GM23338 (cell line): Measurements from ENCODE around the gene SELENOM. TPM values are rescaled to one million over a fixed set of nuclear protein-coding genes. Genes with fewer than 3 reads are reported as not detected.

Experiments
- ATAC-seq: fragments of 200-7000 bp; cut with Tn5 transposase; 3 replicates; pipeline ENCODE4 v1.9.1; 2020
- DNase-seq: peaks from one replicate; pipeline ENCODE4 v3.0.0-alpha.2; 2015; ENCODE audit warnings: low spot score
- H2AFZ ChIP-seq: fragments of 200-600 bp; sonication (generic); 2 replicates; pipeline ENCODE4 v1.8.0; 2016; ENCODE audit warnings: antibody characterized with exemption, mild to moderate bottlenecking, moderate library complexity
- H3F3A ChIP-seq: fragments of 200-600 bp; sonication (generic); replicated peaks from 2 replicates; pipeline ENCODE4 v1.8.0; 2017; ENCODE audit warnings: antibody characterized with exemption, mixed run types, low read depth
- H3K27ac ChIP-seq: fragments of 200-600 bp; sonication (generic); 2 replicates; pipeline ENCODE4 v1.6.1; 2016; ENCODE audit warnings: low read depth
- H3K27me3 ChIP-seq: fragments of 200-600 bp; sonication (generic); 2 replicates; pipeline ENCODE4 v1.8.0; 2016; ENCODE audit warnings: mild to moderate bottlenecking, mixed run types, moderate library complexity; ENCODE audit not compliant: insufficient read depth
- H3K36me3 ChIP-seq: fragments of 200-600 bp; sonication (generic); 2 replicates; pipeline ENCODE4 v1.8.0; 2016; ENCODE audit warnings: mild to moderate bottlenecking; ENCODE audit not compliant: insufficient read depth
- H3K4me1 ChIP-seq: fragments of 200-600 bp; sonication (generic); 2 replicates; pipeline ENCODE4 v1.8.0; 2016; ENCODE audit warnings: mild to moderate bottlenecking, moderate library complexity; ENCODE audit not compliant: insufficient read depth
- H3K4me2 ChIP-seq: fragments of 200-600 bp; sonication (generic); 2 replicates; pipeline ENCODE4 v1.7.1; 2017; ENCODE audit warnings: mixed run types
- H3K4me3 ChIP-seq: fragments of 200-600 bp; sonication (generic); 2 replicates; pipeline ENCODE4 v1.6.1; 2016; ENCODE audit warnings: mixed run types
- H3K79me2 ChIP-seq: fragments of 200-600 bp; sonication (generic); replicated peaks from 2 replicates; pipeline ENCODE4 v1.8.0; 2017; ENCODE audit warnings: mild to moderate bottlenecking; ENCODE audit not compliant: insufficient read depth
- H3K9me2 ChIP-seq: fragments of 200-600 bp; sonication (generic); 2 replicates; pipeline ENCODE4 v1.8.0; 2017; ENCODE audit not compliant: insufficient read depth
- H4K20me1 ChIP-seq: fragments of 200-600 bp; sonication (generic); replicated peaks from 2 replicates; pipeline ENCODE4 v1.8.0; 2017; ENCODE audit warnings: mild to moderate bottlenecking; ENCODE audit not compliant: insufficient read depth
- H3K27ac Mint-ChIP-seq: 2 replicates; pipeline ENCODE4 v1.8.0; 2020; ENCODE audit warnings: inconsistent platforms, mild to moderate bottlenecking, moderate library complexity, mixed read lengths
- H3K27me3 Mint-ChIP-seq: 3 replicates; pipeline ENCODE4 v1.8.0; 2022; ENCODE audit warnings: low read depth, mild to moderate bottlenecking, moderate library complexity, mixed read lengths, inconsistent platforms; ENCODE audit not compliant: insufficient read depth, poor library complexity
- H3K36me3 Mint-ChIP-seq: 3 replicates; pipeline ENCODE4 v1.8.0; 2021; ENCODE audit warnings: low read depth, mild to moderate bottlenecking, inconsistent platforms, moderate library complexity, mixed read lengths
- H3K4me1 Mint-ChIP-seq: 3 replicates; pipeline ENCODE4 v1.8.0; 2020; ENCODE audit warnings: mild to moderate bottlenecking, inconsistent platforms, mixed read lengths
- H3K4me3 Mint-ChIP-seq: 3 replicates; pipeline ENCODE4 v1.8.0; 2021; ENCODE audit warnings: moderate library complexity, mild to moderate bottlenecking, inconsistent platforms, mixed read lengths
- H3K9me3 Mint-ChIP-seq: 3 replicates; pipeline ENCODE4 v1.8.0; 2020; ENCODE audit warnings: moderate library complexity, mild to moderate bottlenecking, inconsistent platforms, mixed read lengths
- EZH2 ChIP-seq: fragments of 200-600 bp; sonication (generic); IDR thresholded peaks from one replicate; pipeline ENCODE4 v1.8.0; 2017; ENCODE audit warnings: antibody characterized with exemption, mild to moderate bottlenecking, low read depth; ENCODE audit not compliant: unreplicated experiment
- EZH2phosphoT487 ChIP-seq: fragments of 200-600 bp; sonication (generic); IDR thresholded peaks from one replicate; pipeline ENCODE4 v1.8.1; 2018; ENCODE audit warnings: antibody characterized with exemption; ENCODE audit not compliant: unreplicated experiment
- JUNB ChIP-seq: IDR thresholded peaks from one replicate; pipeline ENCODE4 v1.6.1; 2016; ENCODE audit warnings: antibody characterized with exemption; ENCODE audit not compliant: unreplicated experiment
- NANOG ChIP-seq: IDR thresholded peaks from 2 replicates; pipeline ENCODE4 v1.6.1; 2016; ENCODE audit warnings: antibody characterized with exemption, borderline replicate concordance
- POLR2AphosphoS5 ChIP-seq: IDR thresholded peaks from 2 replicates; pipeline ENCODE4 v1.6.1; 2016; ENCODE audit warnings: antibody characterized with exemption, low read depth
- STAT1 ChIP-seq: IDR thresholded peaks from one replicate; pipeline ENCODE4 v1.6.1; 2016; ENCODE audit warnings: antibody characterized with exemption; ENCODE audit not compliant: unreplicated experiment
- ZNF114 ChIP-seq: fragments of 250-450 bp; sonication (Bioruptor Pico); IDR thresholded peaks from 2 replicates; pipeline ENCODE4 v1.5.0; 2020; ENCODE audit warnings: mild to moderate bottlenecking, moderate library complexity
- ZNF331 ChIP-seq: fragments of 250-450 bp; sonication (Bioruptor Pico); IDR thresholded peaks from 2 replicates; pipeline ENCODE4 v1.5.0; 2020; ENCODE audit warnings: low read depth, mild to moderate bottlenecking, moderate library complexity
- polyA plus RNA-seq: library from polyadenylated mRNA; unstranded; fragments of >200 nt; fragmentation: Nextera tagmentation; extraction: Ambion mirVana; gene quantifications from 2 replicates; pipeline ENCODE4 v1.2.1, GENCODE V29; 2016
- total RNA-seq: library from RNA; depleted of rRNA; stranded (reverse); fragments of >200 nt; shearing (Covaris generic); gene quantifications from 2 replicates; pipeline ENCODE4 v1.2.3, GENCODE V29; 2014
- TF ChIP-seq, protein P1 (sequence below), 2 experiments: fragments of 200-600 bp in 1 of 2; sonication (generic) in 1 of 2; conservative IDR thresholded peaks; 2 replicates each; pipeline versions ENCODE4 v1.5.1 to v1.6.1; 2016 to 2017; ENCODE audit warnings: antibody characterized with exemption in 2 of 2, low read depth in 2 of 2, mild to moderate bottlenecking in 2 of 2, moderate library complexity in 1 of 2
- TF ChIP-seq, protein P2 (sequence below): IDR thresholded peaks from one replicate; pipeline ENCODE4 v1.6.1; 2018; ENCODE audit warnings: antibody characterized with exemption; ENCODE audit not compliant: unreplicated experiment
- TF ChIP-seq, protein P3 (sequence below): fragments of 250-450 bp; sonication (Bioruptor Pico); IDR thresholded peaks from 2 replicates; pipeline ENCODE4 v1.5.0; 2020; ENCODE audit warnings: mild to moderate bottlenecking, moderate library complexity
- TF ChIP-seq, protein P4 (sequence below): IDR thresholded peaks from 2 replicates; pipeline ENCODE4 v1.6.1; 2016; ENCODE audit warnings: antibody characterized with exemption

The SELENOM gene
- total and polyA plus RNA-seq, 2 experiments from 2014 or later, result 44.9 to 50.8 TPM

DNA sequence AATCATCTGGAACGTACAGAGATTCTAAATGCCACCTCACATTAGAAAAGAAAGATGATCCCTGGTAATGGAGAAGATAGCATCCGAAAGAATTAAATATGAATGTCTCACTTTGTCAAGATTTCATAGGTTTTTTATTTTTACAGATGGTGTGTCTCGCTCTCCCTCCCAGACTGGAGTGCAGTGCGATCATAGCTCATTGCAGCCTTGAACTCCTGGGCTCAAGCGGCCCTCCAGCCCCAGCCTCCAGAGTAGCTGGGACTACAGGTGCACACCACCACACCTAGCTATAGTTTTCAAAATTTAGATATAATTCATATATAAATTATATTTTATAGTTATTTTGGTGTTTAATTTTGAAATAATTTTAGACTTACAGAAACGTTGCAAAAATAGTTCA lies 43.0 kb downstream of the SELENOM start:
- no peaks in the 10 kb centered on the region for H3K36me3 Mint-ChIP-seq
- peaks cover 2% of the 10 kb centered on the region for H3K27me3 Mint-ChIP-seq
- H3K4me2 ChIP-seq, result no peak overlapping the region
- H3K36me3 ChIP-seq, result no peaks in the 10 kb centered on the region
- H3K27ac Mint-ChIP-seq, result no peak overlapping the region
- DNase-seq (no peak), ATAC-seq (no peak)
- no peak overlapping the region for H3K4me3 ChIP-seq
- H3K27ac ChIP-seq, result no peak overlapping the region
- H2AFZ ChIP-seq, result peak overlapping the region; percentile 99
- H3K9me2 ChIP-seq, result no peaks in the 10 kb centered on the region; the same call in 1 of the 2 replicates
- TF ChIP-seq ZNF114, result no peak
- TF ChIP-seq, protein P1, sequence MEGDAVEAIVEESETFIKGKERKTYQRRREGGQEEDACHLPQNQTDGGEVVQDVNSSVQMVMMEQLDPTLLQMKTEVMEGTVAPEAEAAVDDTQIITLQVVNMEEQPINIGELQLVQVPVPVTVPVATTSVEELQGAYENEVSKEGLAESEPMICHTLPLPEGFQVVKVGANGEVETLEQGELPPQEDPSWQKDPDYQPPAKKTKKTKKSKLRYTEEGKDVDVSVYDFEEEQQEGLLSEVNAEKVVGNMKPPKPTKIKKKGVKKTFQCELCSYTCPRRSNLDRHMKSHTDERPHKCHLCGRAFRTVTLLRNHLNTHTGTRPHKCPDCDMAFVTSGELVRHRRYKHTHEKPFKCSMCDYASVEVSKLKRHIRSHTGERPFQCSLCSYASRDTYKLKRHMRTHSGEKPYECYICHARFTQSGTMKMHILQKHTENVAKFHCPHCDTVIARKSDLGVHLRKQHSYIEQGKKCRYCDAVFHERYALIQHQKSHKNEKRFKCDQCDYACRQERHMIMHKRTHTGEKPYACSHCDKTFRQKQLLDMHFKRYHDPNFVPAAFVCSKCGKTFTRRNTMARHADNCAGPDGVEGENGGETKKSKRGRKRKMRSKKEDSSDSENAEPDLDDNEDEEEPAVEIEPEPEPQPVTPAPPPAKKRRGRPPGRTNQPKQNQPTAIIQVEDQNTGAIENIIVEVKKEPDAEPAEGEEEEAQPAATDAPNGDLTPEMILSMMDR (conservative IDR thresholded peaks at IDR 0.05; ENCODE audit: low read depth in 2 of 2), result no peak
- TF ChIP-seq EZH2phosphoT487, result no peak
- TF ChIP-seq STAT1, result no peak
- TF ChIP-seq, protein P2, sequence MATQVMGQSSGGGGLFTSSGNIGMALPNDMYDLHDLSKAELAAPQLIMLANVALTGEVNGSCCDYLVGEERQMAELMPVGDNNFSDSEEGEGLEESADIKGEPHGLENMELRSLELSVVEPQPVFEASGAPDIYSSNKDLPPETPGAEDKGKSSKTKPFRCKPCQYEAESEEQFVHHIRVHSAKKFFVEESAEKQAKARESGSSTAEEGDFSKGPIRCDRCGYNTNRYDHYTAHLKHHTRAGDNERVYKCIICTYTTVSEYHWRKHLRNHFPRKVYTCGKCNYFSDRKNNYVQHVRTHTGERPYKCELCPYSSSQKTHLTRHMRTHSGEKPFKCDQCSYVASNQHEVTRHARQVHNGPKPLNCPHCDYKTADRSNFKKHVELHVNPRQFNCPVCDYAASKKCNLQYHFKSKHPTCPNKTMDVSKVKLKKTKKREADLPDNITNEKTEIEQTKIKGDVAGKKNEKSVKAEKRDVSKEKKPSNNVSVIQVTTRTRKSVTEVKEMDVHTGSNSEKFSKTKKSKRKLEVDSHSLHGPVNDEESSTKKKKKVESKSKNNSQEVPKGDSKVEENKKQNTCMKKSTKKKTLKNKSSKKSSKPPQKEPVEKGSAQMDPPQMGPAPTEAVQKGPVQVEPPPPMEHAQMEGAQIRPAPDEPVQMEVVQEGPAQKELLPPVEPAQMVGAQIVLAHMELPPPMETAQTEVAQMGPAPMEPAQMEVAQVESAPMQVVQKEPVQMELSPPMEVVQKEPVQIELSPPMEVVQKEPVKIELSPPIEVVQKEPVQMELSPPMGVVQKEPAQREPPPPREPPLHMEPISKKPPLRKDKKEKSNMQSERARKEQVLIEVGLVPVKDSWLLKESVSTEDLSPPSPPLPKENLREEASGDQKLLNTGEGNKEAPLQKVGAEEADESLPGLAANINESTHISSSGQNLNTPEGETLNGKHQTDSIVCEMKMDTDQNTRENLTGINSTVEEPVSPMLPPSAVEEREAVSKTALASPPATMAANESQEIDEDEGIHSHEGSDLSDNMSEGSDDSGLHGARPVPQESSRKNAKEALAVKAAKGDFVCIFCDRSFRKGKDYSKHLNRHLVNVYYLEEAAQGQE, result no peak
- no peak for TF ChIP-seq EZH2
- TF ChIP-seq JUNB, result no peak
- TF ChIP-seq NANOG, result no peak
- no peak for TF ChIP-seq ZNF331 (CRISPR knock-in tag)
- TF ChIP-seq, protein P3, sequence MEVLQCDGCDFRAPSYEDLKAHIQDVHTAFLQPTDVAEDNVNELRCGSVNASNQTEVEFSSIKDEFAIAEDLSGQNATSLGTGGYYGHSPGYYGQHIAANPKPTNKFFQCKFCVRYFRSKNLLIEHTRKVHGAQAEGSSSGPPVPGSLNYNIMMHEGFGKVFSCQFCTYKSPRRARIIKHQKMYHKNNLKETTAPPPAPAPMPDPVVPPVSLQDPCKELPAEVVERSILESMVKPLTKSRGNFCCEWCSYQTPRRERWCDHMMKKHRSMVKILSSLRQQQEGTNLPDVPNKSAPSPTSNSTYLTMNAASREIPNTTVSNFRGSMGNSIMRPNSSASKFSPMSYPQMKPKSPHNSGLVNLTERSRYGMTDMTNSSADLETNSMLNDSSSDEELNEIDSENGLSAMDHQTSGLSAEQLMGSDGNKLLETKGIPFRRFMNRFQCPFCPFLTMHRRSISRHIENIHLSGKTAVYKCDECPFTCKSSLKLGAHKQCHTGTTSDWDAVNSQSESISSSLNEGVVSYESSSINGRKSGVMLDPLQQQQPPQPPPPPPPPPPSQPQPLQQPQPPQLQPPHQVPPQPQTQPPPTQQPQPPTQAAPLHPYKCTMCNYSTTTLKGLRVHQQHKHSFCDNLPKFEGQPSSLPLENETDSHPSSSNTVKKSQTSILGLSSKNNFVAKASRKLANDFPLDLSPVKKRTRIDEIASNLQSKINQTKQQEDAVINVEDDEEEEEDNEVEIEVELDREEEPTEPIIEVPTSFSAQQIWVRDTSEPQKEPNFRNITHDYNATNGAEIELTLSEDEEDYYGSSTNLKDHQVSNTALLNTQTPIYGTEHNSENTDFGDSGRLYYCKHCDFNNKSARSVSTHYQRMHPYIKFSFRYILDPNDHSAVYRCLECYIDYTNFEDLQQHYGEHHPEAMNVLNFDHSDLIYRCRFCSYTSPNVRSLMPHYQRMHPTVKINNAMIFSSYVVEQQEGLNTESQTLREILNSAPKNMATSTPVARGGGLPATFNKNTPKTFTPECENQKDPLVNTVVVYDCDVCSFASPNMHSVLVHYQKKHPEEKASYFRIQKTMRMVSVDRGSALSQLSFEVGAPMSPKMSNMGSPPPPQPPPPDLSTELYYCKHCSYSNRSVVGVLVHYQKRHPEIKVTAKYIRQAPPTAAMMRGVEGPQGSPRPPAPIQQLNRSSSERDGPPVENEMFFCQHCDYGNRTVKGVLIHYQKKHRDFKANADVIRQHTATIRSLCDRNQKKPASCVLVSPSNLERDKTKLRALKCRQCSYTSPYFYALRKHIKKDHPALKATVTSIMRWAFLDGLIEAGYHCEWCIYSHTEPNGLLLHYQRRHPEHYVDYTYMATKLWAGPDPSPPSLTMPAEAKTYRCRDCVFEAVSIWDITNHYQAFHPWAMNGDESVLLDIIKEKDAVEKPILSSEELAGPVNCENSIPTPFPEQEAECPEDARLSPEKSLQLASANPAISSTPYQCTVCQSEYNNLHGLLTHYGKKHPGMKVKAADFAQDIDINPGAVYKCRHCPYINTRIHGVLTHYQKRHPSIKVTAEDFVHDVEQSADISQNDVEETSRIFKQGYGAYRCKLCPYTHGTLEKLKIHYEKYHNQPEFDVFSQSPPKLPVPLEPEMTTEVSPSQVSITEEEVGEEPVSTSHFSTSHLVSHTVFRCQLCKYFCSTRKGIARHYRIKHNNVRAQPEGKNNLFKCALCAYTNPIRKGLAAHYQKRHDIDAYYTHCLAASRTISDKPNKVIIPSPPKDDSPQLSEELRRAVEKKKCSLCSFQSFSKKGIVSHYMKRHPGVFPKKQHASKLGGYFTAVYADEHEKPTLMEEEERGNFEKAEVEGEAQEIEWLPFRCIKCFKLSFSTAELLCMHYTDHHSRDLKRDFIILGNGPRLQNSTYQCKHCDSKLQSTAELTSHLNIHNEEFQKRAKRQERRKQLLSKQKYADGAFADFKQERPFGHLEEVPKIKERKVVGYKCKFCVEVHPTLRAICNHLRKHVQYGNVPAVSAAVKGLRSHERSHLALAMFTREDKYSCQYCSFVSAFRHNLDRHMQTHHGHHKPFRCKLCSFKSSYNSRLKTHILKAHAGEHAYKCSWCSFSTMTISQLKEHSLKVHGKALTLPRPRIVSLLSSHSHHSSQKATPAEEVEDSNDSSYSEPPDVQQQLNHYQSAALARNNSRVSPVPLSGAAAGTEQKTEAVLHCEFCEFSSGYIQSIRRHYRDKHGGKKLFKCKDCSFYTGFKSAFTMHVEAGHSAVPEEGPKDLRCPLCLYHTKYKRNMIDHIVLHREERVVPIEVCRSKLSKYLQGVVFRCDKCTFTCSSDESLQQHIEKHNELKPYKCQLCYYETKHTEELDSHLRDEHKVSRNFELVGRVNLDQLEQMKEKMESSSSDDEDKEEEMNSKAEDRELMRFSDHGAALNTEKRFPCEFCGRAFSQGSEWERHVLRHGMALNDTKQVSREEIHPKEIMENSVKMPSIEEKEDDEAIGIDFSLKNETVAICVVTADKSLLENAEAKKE (CRISPR knock-in tag), result no peak
- TF ChIP-seq POLR2AphosphoS5, result no peak
- TF ChIP-seq, protein P4, sequence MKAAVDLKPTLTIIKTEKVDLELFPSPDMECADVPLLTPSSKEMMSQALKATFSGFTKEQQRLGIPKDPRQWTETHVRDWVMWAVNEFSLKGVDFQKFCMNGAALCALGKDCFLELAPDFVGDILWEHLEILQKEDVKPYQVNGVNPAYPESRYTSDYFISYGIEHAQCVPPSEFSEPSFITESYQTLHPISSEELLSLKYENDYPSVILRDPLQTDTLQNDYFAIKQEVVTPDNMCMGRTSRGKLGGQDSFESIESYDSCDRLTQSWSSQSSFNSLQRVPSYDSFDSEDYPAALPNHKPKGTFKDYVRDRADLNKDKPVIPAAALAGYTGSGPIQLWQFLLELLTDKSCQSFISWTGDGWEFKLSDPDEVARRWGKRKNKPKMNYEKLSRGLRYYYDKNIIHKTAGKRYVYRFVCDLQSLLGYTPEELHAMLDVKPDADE, result no peak
- H4K20me1 ChIP-seq, result no peaks in the 10 kb centered on the region
- H3K79me2 ChIP-seq, result no peaks in the 10 kb centered on the region
- H3F3A ChIP-seq, result no peaks in the 10 kb centered on the region
- no peaks in the 10 kb centered on the region; the same call in 1 of the 2 replicates for H3K4me1 ChIP-seq
- H3K27me3 ChIP-seq, result no peaks in the 10 kb centered on the region
- peak overlapping the region; percentile 54 for H3K4me3 Mint-ChIP-seq
- no peaks in the 10 kb centered on the region for H3K9me3 Mint-ChIP-seq
- peaks cover 2% of the 10 kb centered on the region; the same call in 2 of the 3 replicates for H3K4me1 Mint-ChIP-seq
